ENCODE results near the gene CREBZF. TPM values are rescaled to one million over a fixed set of nuclear protein-coding genes. Genes with fewer than 3 reads are reported as not detected.

The CREBZF gene
- total and polyA plus RNA-seq, 9 of the 15 experiments (the other 6 are each of a cell fraction or from before 2014, with no cell fraction given) = 7.2 to 70.2 (median 40.5) TPM

GRCh38 chr11:85647604-85648299, 17.2 kb downstream of the CREBZF start, which contains the start of gene TMEM126A (continued):
- TF ChIP-seq RREB1 (CRISPR knock-in tag; IDR thresholded peaks at IDR 0.05) (no peak), FUS (optimal IDR thresholded peaks at IDR 0.05; ENCODE audit: low read depth, low read length) (no peak), TOE1 (IDR thresholded peaks at IDR 0.05; ENCODE audit: borderline replicate concordance) (peak; percentile 78; the same call in 1 of the 2 replicates), TOE1 (CRISPR knock-in tag; IDR thresholded peaks at IDR 0.05; ENCODE audit: borderline replicate concordance, low read depth) (no peak), USF1 (CRISPR knock-in tag; IDR thresholded peaks at IDR 0.05) (peak; percentile 58; the same call in 1 of the 2 replicates), ZNF232 (CRISPR knock-in tag; IDR thresholded peaks at IDR 0.05) (no peak), HNRNPLL (IDR thresholded peaks at IDR 0.05; ENCODE audit: low read depth, low read length, poor library complexity, severe bottlenecking) (peak; percentile 78), RCOR1 (IDR thresholded peaks at IDR 0.05; ENCODE audit: borderline replicate concordance in 1 of 2, low read depth in 2 of 2, low read length in 2 of 2) (peak in 1 of 2 experiments; percentile 71; a peak in 2 of 4 replicates), TBP (optimal IDR thresholded peaks at IDR 0.05; ENCODE audit: low read depth, low read length) (peak; percentile 90), GTF3C2 (IDR thresholded peaks at IDR 0.05; ENCODE audit: borderline replicate concordance, extremely low read depth, insufficient read length) (no peak), SUPT5H (IDR thresholded peaks at IDR 0.05) (peak; percentile 92), WHSC1 (IDR thresholded peaks at IDR 0.05; ENCODE audit: low read length) (no peak), ELF2 (CRISPR knock-in tag; IDR thresholded peaks at IDR 0.05) (peak; percentile 77; the same call in 1 of the 2 replicates), ARID3A (IDR thresholded peaks at IDR 0.05; ENCODE audit: borderline replicate concordance, low read depth, low read length) (0 out of 2 replicates have a peak, but pooled peaks have one; percentile 42), MBD2 (IDR thresholded peaks at IDR 0.05; ENCODE audit: borderline replicate concordance, low read depth) (peak; percentile 74)

Data from K562 (cell line).